PC-3 (cell line): Measurements from ENCODE around the gene PIH1D1. TPM values are rescaled to one million over a fixed set of nuclear protein-coding genes. Genes with fewer than 3 reads are reported as not detected.

Source experiments
- ATAC-seq: fragments of 200-7000 bp; cut with Tn5 transposase; 2 replicates; pipeline ENCODE4 v1.9.1; 2020; ENCODE audit warnings: mild to moderate bottlenecking, moderate library complexity
- BruUV-seq: library from RNA; stranded (reverse); fragments of 400-500 nt; replicated peaks from 2 replicates; lab custom pipeline; 2021; lab: Mats Ljungman, UMichigan
- CTCF ChIA-PET: fragments of 300-600 bp; sonication (Branson Sonifier 250); formaldehyde crosslinking; loops from one replicate; lab custom pipeline; 2022; ENCODE audit warnings: antibody characterized with exemption; lab: Charles Lee
- POLR2A ChIA-PET: fragments of 300-600 bp; sonication (Branson Sonifier 250); formaldehyde crosslinking; loops from one replicate; lab custom pipeline; 2022; ENCODE audit warnings: antibody characterized with exemption; ENCODE audit not compliant: unreplicated experiment; lab: Charles Lee
- DNase-seq: peaks from one replicate; pipeline ENCODE4 v3.0.0-alpha.2; 2015
- H2AFZ ChIP-seq: fragments of 300-600 bp; sonication (generic); 2 replicates; pipeline ENCODE4 v1.6.0; 2016; ENCODE audit warnings: antibody characterized with exemption, low read length
- H3F3A ChIP-seq: fragments of 300-600 bp; sonication (generic); one replicate; pipeline ENCODE4 v1.6.0; 2017; ENCODE audit warnings: antibody characterized with exemption, low read length, control low read depth, mild to moderate bottlenecking; ENCODE audit not compliant: unreplicated experiment
- H3K27ac ChIP-seq: fragments of 300-600 bp; sonication (generic); 2 replicates; pipeline ENCODE4 v1.5.1; 2016; ENCODE audit warnings: mild to moderate bottlenecking, low read length
- H3K27me3 ChIP-seq: fragments of 300-600 bp; sonication (generic); 2 replicates; pipeline ENCODE4 v1.6.1; 2016; ENCODE audit warnings: low read length, mixed read lengths
- H3K36me3 ChIP-seq: fragments of 300-600 bp; sonication (generic); 2 replicates; pipeline ENCODE4 v1.6.1; 2016; ENCODE audit warnings: low read depth, mixed run types, low read length, mixed read lengths
- H3K4me1 ChIP-seq: fragments of 300-600 bp; sonication (generic); 2 replicates; pipeline ENCODE4 v1.5.1; 2016; ENCODE audit warnings: low read length; ENCODE audit not compliant: insufficient read depth
- H3K4me2 ChIP-seq: fragments of 300-600 bp; sonication (generic); 2 replicates; pipeline ENCODE4 v1.6.0; 2016; ENCODE audit warnings: low read length
- H3K4me3 ChIP-seq: fragments of 300-600 bp; sonication (generic); 2 replicates; pipeline ENCODE4 v1.5.1; 2016; ENCODE audit warnings: mild to moderate bottlenecking, low read length, mixed read lengths
- H3K79me2 ChIP-seq: fragments of 300-600 bp; sonication (generic); 2 replicates; pipeline ENCODE4 v1.6.1; 2017; ENCODE audit warnings: low read length, mixed read lengths
- H3K9ac ChIP-seq: fragments of 300-600 bp; sonication (generic); 2 replicates; pipeline ENCODE4 v1.6.0; 2016; ENCODE audit warnings: mild to moderate bottlenecking, low read length
- H3K9me2 ChIP-seq: fragments of 300-600 bp; sonication (generic); replicated peaks from 2 replicates; pipeline ENCODE4 v1.6.1; 2016; ENCODE audit warnings: mixed run types, low read length, mixed read lengths
- H3K9me3 ChIP-seq: fragments of 300-600 bp; sonication (generic); 2 replicates; pipeline ENCODE4 v1.6.1; 2016; ENCODE audit warnings: low read length, mixed read lengths
- H4K20me1 ChIP-seq: fragments of 300-600 bp; sonication (generic); 2 replicates; pipeline ENCODE4 v1.6.1; 2016; ENCODE audit warnings: low read length, mixed read lengths
- EZH2 ChIP-seq: fragments of 300-600 bp; sonication (generic); IDR thresholded peaks from one replicate; pipeline ENCODE4 v1.6.1; 2017; ENCODE audit warnings: antibody characterized with exemption, mild to moderate bottlenecking, low read length; ENCODE audit not compliant: unreplicated experiment
- EZH2phosphoT487 ChIP-seq: fragments of 300-600 bp; sonication (generic); IDR thresholded peaks from 2 replicates; pipeline ENCODE4 v1.6.1; 2018; ENCODE audit warnings: mild to moderate bottlenecking, antibody characterized with exemption, low read length, borderline replicate concordance
- intact Hi-C: fragments of 100-400 bp; cut with micrococcal nuclease; formaldehyde crosslinking; loops from 2 replicates; pipeline ENCODE4 v1.9.0; 2023
- total RNA-seq: library from RNA; depleted of rRNA; stranded (reverse); fragments of >200 nt; gene quantifications from 2 replicates; pipeline ENCODE4 v1.2.3, GENCODE V29; 2014
- TF ChIP-seq, protein P1 (sequence below): fragments of 300-600 bp; sonication (generic); conservative IDR thresholded peaks from 2 replicates; pipeline ENCODE4 v1.5.1; 2017; ENCODE audit warnings: antibody characterized with exemption, low read depth, mild to moderate bottlenecking, low read length

Gene PIH1D1
- total RNA-seq, 1 experiment from 2014 or later: 171 TPM

DNA sequence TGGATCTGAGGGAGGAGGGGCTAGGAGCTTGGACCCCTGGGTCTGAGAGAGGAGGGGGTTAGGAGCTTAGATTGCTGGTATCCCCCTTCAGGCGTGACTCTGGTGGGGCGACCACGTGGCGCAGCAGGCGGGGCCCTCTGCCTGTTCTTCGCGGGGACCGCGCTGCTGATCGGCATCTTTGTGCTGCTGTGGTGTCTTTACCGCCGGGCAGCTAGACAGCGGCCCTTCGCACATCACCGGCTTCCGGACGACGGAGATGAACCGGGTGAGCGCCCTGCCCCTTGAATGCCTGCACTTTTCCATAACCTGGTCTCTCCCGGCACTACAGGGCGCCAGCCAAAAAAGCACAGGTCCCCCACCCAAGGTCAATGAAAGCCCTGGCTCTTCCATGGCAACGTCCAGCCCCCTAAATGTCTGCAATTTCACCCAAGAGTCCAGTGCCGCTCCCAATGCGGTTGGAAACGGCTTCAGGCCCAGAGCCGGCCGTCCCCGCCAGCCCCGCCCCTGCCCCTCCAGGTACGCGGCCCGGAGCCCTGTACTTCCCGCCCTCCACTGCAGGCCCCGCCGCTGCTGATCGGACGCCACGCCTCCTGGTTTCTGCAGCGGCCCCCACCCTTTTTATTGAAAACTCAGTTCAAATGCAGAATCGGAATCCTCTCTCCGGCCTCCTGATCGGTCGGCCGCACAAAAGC is 23.6 kb downstream of the PIH1D1 start:
- peaks cover 59% of the 10 kb centered on the region for H3K27me3 ChIP-seq
- POLR2A ChIA-PET: no interaction called here

DNA sequence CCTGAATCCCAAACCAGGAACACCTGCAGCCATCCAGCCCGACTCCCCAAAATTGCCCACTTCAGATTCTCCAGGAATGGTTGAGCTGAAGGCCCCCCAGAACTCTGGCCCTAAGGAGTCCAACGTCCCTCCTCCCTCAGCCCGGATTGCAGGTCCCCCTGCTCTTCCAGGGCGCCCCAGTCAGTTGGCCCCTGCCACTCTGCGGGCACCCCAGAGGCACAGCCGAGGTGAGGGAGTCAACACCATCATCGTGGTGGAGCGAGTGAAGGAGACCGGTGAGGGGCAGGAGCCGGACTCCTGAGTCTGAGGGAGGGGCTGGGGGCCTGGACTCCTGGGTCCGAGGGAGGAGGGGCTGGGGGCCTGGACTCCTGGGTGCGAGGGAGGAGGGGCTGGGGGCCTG is 24.3 kb downstream of the PIH1D1 start:
- Histone ChIP-seq H3K27me3 (peaks cover 65% of the 10 kb centered on the region), H3K9me2 (no peaks in the 10 kb centered on the region), H3K27ac (no peak overlapping the region), H2AFZ (no peak overlapping the region), H3K4me3 (no peak overlapping the region), H3K9ac (no peak overlapping the region), H3K79me2 (no peaks in the 10 kb centered on the region), H4K20me1 (no peaks in the 10 kb centered on the region), H3F3A (no peaks in the 10 kb centered on the region), H3K4me1 (0 out of 2 replicates have a peak, but pooled peaks cover 8% of the 10 kb centered on the region), H3K4me2 (0 out of 2 replicates have a peak overlapping the region, but pooled peaks have one; percentile 87), H3K9me3 (no peaks in the 10 kb centered on the region), H3K36me3 (no peaks in the 10 kb centered on the region)
- intact Hi-C loops: no loop called here
- DNase-seq (no peak), ATAC-seq (no peak)
- POLR2A ChIA-PET: no interaction called here
- CTCF ChIA-PET: no interaction called here
- BruUV-seq: no TSS peak
- TF ChIP-seq EZH2: no peak
- TF ChIP-seq, protein P1, sequence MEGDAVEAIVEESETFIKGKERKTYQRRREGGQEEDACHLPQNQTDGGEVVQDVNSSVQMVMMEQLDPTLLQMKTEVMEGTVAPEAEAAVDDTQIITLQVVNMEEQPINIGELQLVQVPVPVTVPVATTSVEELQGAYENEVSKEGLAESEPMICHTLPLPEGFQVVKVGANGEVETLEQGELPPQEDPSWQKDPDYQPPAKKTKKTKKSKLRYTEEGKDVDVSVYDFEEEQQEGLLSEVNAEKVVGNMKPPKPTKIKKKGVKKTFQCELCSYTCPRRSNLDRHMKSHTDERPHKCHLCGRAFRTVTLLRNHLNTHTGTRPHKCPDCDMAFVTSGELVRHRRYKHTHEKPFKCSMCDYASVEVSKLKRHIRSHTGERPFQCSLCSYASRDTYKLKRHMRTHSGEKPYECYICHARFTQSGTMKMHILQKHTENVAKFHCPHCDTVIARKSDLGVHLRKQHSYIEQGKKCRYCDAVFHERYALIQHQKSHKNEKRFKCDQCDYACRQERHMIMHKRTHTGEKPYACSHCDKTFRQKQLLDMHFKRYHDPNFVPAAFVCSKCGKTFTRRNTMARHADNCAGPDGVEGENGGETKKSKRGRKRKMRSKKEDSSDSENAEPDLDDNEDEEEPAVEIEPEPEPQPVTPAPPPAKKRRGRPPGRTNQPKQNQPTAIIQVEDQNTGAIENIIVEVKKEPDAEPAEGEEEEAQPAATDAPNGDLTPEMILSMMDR: no peak
- no peak for TF ChIP-seq EZH2phosphoT487

More for the DNA sequence above, 23.6 kb downstream of the PIH1D1 start:
- peak; percentile 61 for ATAC-seq
- Histone ChIP-seq H2AFZ (peak overlapping the region; percentile 85), H4K20me1 (no peaks in the 10 kb centered on the region), H3K4me1 (0 out of 2 replicates have a peak, but pooled peaks cover 8% of the 10 kb centered on the region), H3K9ac (no peak overlapping the region), H3K9me2 (no peaks in the 10 kb centered on the region), H3K36me3 (no peaks in the 10 kb centered on the region), H3K9me3 (no peaks in the 10 kb centered on the region), H3K79me2 (no peaks in the 10 kb centered on the region), H3K27ac (no peak overlapping the region), H3K4me3 (peak overlapping the region; percentile 55), H3K4me2 (peak overlapping the region; percentile 87), H3F3A (no peaks in the 10 kb centered on the region)
- CTCF ChIA-PET: no interaction called here
- BruUV-seq: no TSS peak
- TF ChIP-seq EZH2phosphoT487: no peak
- TF ChIP-seq, protein P1: no peak
- intact Hi-C loops: no loop called here
- peak; percentile 43 for DNase-seq

DNA sequence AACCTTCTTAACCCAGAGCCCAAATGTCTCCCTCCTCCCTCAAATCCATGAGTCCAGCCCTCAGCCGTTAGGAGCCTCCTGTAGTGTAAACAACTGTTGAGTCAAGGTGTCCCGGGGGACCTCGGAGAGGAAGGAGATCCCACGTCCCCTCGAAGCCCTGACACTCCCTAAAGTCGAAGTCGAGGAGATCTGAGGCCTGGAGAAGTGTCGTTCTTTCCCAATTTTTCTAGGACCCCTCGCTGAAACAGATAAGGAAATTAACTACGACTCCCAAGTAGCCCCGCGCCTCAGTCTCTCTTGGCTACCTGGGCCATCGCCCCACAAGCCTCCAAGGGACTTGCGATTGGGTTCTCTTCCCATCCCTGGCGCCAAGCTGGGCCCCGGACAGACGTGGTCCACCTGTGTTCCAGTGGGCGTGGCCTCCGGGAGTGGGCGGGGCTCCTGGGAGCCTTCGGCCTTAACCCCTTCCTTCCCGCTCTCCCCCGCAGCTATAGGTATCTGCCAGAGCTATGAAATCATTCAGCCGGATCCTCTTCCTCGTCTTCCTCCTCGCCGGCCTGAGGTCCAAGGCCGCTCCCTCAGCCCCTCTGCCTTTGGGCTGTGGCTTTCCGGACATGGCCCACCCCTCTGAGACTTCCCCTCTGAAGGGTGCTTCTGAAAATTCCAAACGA is 25.6 kb downstream of the PIH1D1 start:
- BruUV-seq: no TSS peak
- TF ChIP-seq EZH2phosphoT487: no peak
- TF ChIP-seq, protein P1: no peak
- no peak for TF ChIP-seq EZH2
- H3K9ac ChIP-seq: no peak overlapping the region
- no peak overlapping the region for H2AFZ ChIP-seq
- DNase-seq (peak; percentile 37), ATAC-seq (no peak)
- H3K9me3 ChIP-seq: no peaks in the 10 kb centered on the region
- H3K4me3 ChIP-seq: no peak overlapping the region
- H3K9me2 ChIP-seq: no peaks in the 10 kb centered on the region
- H3K36me3 ChIP-seq: no peaks in the 10 kb centered on the region
- no peaks in the 10 kb centered on the region for H3K79me2 ChIP-seq
- no peak overlapping the region for H3K27ac ChIP-seq
- no peaks in the 10 kb centered on the region for H3F3A ChIP-seq
- no peaks in the 10 kb centered on the region for H4K20me1 ChIP-seq
- ChIA-PET CTCF (no interaction called here), POLR2A (no interaction called here)
- peaks cover 77% of the 10 kb centered on the region for H3K27me3 ChIP-seq
- intact Hi-C loops: no loop called here
- H3K4me2 ChIP-seq: no peak overlapping the region
- H3K4me1 ChIP-seq: 0 out of 2 replicates have a peak, but pooled peaks cover 8% of the 10 kb centered on the region
